ENCODE results near the gene SEPTIN3. TPM values are rescaled to one million over a fixed set of nuclear protein-coding genes. Genes with fewer than 3 reads are reported as not detected.
A peak's percentile ranks its signal among the peaks of the same experiment; 100 is the strongest.

SEPTIN3 gene
- total RNA-seq, 1 donor from 2014 or later = 0.92 TPM

DNA sequence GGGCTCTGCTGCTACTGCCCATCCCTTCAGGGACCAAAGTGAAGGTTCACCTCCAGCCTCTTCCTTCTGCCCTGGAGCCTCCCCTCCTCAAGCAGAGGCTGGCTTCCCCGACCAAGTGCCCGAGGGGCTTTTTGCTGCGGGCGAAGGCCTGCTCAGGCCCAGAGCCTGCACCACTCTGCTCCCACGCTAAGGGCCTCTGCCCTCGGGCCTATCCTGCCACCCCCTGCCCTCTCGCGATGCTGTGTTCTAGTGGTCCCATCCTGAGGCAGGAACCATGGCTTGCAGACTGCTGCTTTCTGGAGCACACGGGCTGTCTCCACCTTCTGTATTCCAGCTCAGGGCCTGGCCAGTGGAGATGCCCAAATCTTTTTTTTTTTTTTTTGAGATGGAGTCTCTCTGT is 33.7 kb upstream of the SEPTIN3 start:
- H3K36me3 Mint-ChIP-seq (ENCODE audit: low read depth) = no peaks in the 10 kb centered on the region
- H3K4me1 Mint-ChIP-seq (ENCODE audit: low read depth) = peaks cover under 1% of the 10 kb centered on the region
- no peak for TF ChIP-seq CTCF (IDR thresholded peaks at IDR 0.05)
- no peak for DNase-seq (ENCODE audit: low spot score)
- no peaks in the 10 kb centered on the region for H3K27me3 Mint-ChIP-seq (ENCODE audit: low read depth)
- no peaks in the 10 kb centered on the region for H3K9me3 Mint-ChIP-seq (ENCODE audit: low read depth)
- no peak overlapping the region for H3K27ac Mint-ChIP-seq (ENCODE audit: unreplicated experiment)
- no peak overlapping the region for H3K4me3 Mint-ChIP-seq (ENCODE audit: unreplicated experiment)

DNA sequence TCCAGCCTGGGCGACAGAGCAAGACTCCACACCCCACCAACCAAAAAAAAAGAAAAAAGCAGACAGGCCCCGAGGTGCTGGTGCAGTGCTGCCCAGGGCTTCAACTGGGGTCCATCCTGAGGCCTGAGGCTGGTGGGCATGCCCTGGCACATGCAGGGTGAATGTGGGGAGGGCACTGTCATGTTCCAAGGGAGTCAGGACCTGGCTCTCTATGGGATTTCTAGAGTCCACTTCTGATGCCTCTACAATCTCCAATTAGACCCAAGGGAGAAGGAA is 32.4 kb upstream of the SEPTIN3 start:
- no peak for DNase-seq (ENCODE audit: low spot score)
- TF ChIP-seq CTCF (IDR thresholded peaks at IDR 0.05) = no peak
- no peaks in the 10 kb centered on the region for H3K27me3 Mint-ChIP-seq (ENCODE audit: low read depth)
- H3K27ac Mint-ChIP-seq (ENCODE audit: unreplicated experiment) = no peak overlapping the region
- H3K9me3 Mint-ChIP-seq (ENCODE audit: low read depth) = no peaks in the 10 kb centered on the region
- no peaks in the 10 kb centered on the region for H3K36me3 Mint-ChIP-seq (ENCODE audit: low read depth)
- no peak overlapping the region for H3K4me3 Mint-ChIP-seq (ENCODE audit: unreplicated experiment)
- H3K4me1 Mint-ChIP-seq (ENCODE audit: low read depth) = peaks cover 10% of the 10 kb centered on the region

DNA sequence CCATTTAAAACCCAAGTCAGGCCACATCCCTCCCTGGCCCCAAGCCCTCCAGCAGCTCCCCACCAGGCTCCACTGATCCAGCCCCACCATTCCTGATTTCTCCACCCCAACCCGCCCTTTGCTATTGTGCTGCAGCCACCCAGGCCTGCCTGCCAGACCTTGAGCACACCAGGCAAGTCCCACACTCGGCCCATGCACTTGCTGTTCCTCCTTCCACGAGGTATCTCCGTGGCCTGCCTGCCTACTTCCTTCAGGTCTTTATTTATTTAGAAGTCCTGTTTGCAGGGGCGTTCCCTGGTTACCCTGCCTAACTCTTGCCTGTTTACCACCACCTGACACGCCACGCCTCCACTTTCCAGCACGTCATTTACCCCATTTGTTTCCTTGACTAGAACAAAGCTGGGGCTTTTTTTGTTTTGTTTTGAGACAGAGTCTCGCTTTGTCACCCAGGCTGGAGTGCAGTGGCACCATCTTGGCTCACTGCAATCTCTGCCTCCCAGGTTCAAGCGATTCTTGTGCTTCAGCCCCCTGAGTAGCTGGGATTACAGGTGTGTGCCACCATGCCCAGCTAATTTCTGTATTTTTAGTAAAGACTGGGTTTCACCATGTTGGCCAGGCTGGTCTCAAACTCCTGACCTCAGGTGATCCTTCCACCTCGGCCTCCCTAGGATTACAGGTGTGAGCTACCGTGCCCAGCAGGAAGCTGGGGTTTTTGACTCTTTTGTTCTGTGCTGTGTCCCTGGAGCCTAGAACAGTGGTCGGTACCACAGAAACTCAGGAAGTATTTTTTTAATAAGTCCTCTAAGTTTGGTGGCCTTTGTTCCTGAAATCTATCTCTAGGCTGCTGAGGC is 29.0 kb upstream of the SEPTIN3 start:
- no peak for TF ChIP-seq CTCF (IDR thresholded peaks at IDR 0.05)
- H3K36me3 Mint-ChIP-seq (ENCODE audit: low read depth) = no peaks in the 10 kb centered on the region
- no peaks in the 10 kb centered on the region for H3K27me3 Mint-ChIP-seq (ENCODE audit: low read depth)
- peak overlapping the region; percentile 81 for H3K27ac Mint-ChIP-seq (ENCODE audit: unreplicated experiment)
- H3K4me1 Mint-ChIP-seq (ENCODE audit: low read depth) = peaks cover 10% of the 10 kb centered on the region
- H3K9me3 Mint-ChIP-seq (ENCODE audit: low read depth) = no peaks in the 10 kb centered on the region
- H3K4me3 Mint-ChIP-seq (ENCODE audit: unreplicated experiment) = no peak overlapping the region
- no peak for DNase-seq (ENCODE audit: low spot score)

- Mint-ChIP-seq H3K27ac (ENCODE audit: unreplicated experiment) (peak overlapping the region; percentile 81), H3K36me3 (ENCODE audit: low read depth) (no peaks in the 10 kb centered on the region), H3K27me3 (ENCODE audit: low read depth) (no peaks in the 10 kb centered on the region), H3K9me3 (ENCODE audit: low read depth) (no peaks in the 10 kb centered on the region), H3K4me3 (ENCODE audit: unreplicated experiment) (no peak overlapping the region), H3K4me1 (ENCODE audit: low read depth) (peaks cover 16% of the 10 kb centered on the region)
- DNase-seq (ENCODE audit: low spot score) = no peak
- TF ChIP-seq CTCF (IDR thresholded peaks at IDR 0.05) = peak; percentile 96
These were observed 28.1 kb upstream of the SEPTIN3 start for GRCh38 chr22:41940832-41941765.

DNA sequence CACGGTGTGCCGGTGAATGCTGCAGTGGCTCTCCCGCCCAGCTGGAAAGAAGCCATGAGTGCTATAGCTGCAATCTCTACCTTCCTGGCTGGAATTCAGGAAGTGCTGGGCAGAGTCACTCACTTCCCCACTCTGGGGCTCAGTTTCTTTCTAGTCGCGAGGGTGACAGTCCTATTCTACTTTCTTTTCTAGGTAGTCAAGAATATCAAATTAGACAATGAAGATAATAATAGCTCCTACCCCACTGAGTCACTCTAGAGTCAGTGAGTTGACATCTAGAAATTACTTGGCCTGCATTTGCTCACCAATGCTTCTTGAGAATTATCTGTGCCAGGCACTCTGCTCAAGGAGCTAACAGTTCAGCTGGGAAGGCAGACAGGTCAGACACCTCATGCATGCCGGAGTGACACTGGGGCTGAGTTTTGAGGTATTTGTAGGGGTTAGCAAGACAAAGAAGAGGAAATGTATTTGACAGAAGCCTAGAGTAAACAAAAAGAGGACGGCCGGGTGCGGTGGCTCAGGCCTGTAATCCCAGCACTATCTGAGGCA is 25.5 kb upstream of the SEPTIN3 start:
- no peaks in the 10 kb centered on the region for H3K9me3 Mint-ChIP-seq (ENCODE audit: low read depth)
- no peak for DNase-seq (ENCODE audit: low spot score)
- peaks cover 18% of the 10 kb centered on the region for H3K4me1 Mint-ChIP-seq (ENCODE audit: low read depth)
- H3K27ac Mint-ChIP-seq (ENCODE audit: unreplicated experiment) = no peak overlapping the region
- no peak for TF ChIP-seq CTCF (IDR thresholded peaks at IDR 0.05)
- H3K36me3 Mint-ChIP-seq (ENCODE audit: low read depth) = no peaks in the 10 kb centered on the region
- no peaks in the 10 kb centered on the region for H3K27me3 Mint-ChIP-seq (ENCODE audit: low read depth)
- no peak overlapping the region for H3K4me3 Mint-ChIP-seq (ENCODE audit: unreplicated experiment)

All from chondrocyte (in vitro differentiated cells).